Activated T-helper 2 cell treated with anti-CD3 and anti-CD28 coated beads, Interferon-gamma antibody, Interleukin-2, Interleukin-4, amounts not matched to agents 10 μg/mL and 5 μg/mL and 100 μg/mL, durations not matched to agents 14 hours and 24 hours and 36 hours (primary cell): ENCODE measurements around the gene DDX49. TPM values are rescaled to one million over a fixed set of nuclear protein-coding genes. Genes with fewer than 3 reads are reported as not detected.
"Not testable (repeated sequence)": the region's sequence is repeated elsewhere in the genome, so short reads cannot be mapped to it uniquely, and the experiment has no call there.

Source experiments
- DNase-seq: peaks from one replicate; pipeline ENCODE4 v3.0.0; 2021; ENCODE audit warnings: low spot score
- H3K27ac Mint-ChIP-seq: one replicate; pipeline ENCODE4 v1.8.0; 2021; ENCODE audit warnings: mixed read lengths
- H3K27me3 Mint-ChIP-seq: one replicate; pipeline ENCODE4 v1.8.0; 2021; ENCODE audit warnings: low read depth, mixed read lengths
- H3K36me3 Mint-ChIP-seq: one replicate; pipeline ENCODE4 v1.8.0; 2021; ENCODE audit warnings: low read depth, mixed read lengths
- H3K4me1 Mint-ChIP-seq: one replicate; pipeline ENCODE4 v1.8.0; 2021; ENCODE audit warnings: low read depth, mixed read lengths
- H3K4me3 Mint-ChIP-seq: one replicate; pipeline ENCODE4 v1.8.0; 2021; ENCODE audit warnings: low read depth, mild to moderate bottlenecking, moderate library complexity, mixed read lengths
- H3K9me3 Mint-ChIP-seq: one replicate; pipeline ENCODE4 v1.8.0; 2021; ENCODE audit warnings: mixed read lengths
- intact Hi-C: fragments of 100-400 bp; cut with micrococcal nuclease; formaldehyde crosslinking; loops from one replicate; pipeline ENCODE4 v1.15.1; 2023
- total RNA-seq: library from RNA; stranded (reverse); gene quantifications from 2 replicates; pipeline ENCODE4 v1.2.3, GENCODE V29; 2022

The DDX49 gene
- total RNA-seq, 1 donor from 2014 or later: 77.5 TPM

DNA sequence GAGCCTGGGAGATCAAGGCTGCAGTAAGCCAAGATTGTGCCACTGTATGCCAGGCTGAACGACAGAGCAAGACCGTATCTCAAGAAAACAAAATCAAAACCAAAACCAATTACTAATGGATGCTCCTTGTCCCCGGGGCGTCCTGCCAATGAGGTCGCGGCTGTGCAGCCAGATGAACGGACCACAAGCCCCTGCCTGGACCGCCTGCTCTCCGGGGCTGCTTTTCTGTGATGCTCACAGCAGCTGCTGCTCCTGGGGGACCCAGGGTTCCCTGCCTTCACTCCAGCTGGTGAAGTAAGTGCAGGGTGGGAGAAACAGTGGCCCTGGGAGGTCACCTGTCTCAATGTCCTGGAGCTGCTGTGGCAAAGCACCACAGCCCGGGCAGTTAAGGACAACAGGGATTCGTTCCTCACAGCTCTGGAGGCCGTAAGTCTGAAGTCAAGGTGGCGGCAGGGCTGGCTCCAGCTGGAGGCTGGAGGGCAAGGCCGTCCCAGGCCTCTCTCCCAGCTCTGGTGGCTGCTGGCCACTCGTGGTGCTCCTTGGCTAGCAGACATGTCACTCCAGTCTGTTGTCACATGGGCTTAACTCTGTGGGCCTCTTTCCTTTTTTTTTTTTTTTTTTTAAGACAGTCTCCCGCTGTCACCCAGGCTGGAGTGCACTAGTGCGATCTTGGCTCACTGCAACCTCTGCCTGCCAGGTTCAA, 10.4 kb upstream of the DDX49 start:
- H3K27ac Mint-ChIP-seq: no peak overlapping the region
- H3K4me3 Mint-ChIP-seq: no peak overlapping the region
- H3K9me3 Mint-ChIP-seq: no peaks in the 10 kb centered on the region
- peaks cover 45% of the 10 kb centered on the region for H3K36me3 Mint-ChIP-seq
- intact Hi-C loops: no loop called here
- H3K27me3 Mint-ChIP-seq: no peaks in the 10 kb centered on the region
- no peaks in the 10 kb centered on the region for H3K4me1 Mint-ChIP-seq
- no peak for DNase-seq

DNA sequence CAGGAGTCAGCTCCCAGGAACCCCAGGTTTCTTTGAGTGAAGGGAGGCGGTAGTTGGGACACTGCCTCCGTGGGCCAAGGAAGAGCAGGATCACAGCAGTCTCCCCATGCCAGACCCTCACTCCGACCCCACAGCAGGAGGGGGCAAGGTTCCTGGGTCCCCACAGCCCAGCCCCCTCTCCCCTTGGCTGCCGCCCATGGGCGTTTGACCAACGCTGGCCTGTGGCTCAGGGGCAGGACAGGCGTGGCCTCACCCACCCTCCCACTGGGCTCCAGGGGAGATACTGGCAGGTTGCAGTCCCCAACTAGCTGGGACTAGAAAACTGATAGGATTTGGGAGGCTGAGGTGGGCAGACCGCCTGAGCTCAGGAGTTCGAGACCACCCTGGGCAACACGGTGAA, 9.5 kb upstream of the DDX49 start:
- Mint-ChIP-seq H3K36me3 (peaks cover 47% of the 10 kb centered on the region), H3K9me3 (no peaks in the 10 kb centered on the region), H3K27me3 (no peaks in the 10 kb centered on the region), H3K4me1 (no peaks in the 10 kb centered on the region), H3K4me3 (no peak overlapping the region), H3K27ac (no peak overlapping the region)
- no peak for DNase-seq
- intact Hi-C loops: no loop called here

DNA sequence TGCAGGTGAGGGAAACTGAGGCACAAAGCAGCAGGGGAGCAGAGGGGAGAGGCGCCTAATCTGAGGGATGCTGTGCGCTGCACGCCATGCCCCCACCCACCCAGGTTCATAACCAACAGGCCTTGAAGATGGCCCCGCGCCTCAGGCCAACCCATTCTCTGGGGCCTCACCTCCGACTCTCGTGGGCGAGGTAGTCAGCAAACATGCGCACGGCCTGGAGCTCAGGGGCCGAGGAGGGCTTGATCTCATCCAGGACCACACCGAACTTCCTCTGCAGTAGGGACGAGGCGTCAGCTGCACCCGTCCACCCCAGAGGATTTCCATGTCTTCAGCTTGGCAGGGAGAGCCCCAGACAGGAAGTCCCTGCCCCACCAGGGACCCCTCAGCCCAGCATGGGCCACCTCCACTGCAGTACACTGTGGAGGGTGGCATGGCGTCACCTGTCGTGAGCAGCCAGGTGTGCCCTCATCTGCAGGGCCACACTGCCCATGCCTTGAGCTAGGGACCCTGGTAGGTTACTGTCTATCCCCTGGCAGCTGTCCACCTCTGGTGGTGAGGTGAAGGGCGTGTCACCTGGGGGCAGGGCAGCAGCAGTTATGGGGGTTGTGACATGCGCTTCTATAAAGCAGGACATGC, 8.6 kb upstream of the DDX49 start:
- H3K27me3 Mint-ChIP-seq: no peaks in the 10 kb centered on the region
- H3K36me3 Mint-ChIP-seq: peaks cover 46% of the 10 kb centered on the region
- intact Hi-C loops: no loop called here
- DNase-seq: no peak
- no peak overlapping the region for H3K27ac Mint-ChIP-seq
- H3K9me3 Mint-ChIP-seq: no peaks in the 10 kb centered on the region
- H3K4me3 Mint-ChIP-seq: no peak overlapping the region
- peaks cover 2% of the 10 kb centered on the region for H3K4me1 Mint-ChIP-seq

DNA sequence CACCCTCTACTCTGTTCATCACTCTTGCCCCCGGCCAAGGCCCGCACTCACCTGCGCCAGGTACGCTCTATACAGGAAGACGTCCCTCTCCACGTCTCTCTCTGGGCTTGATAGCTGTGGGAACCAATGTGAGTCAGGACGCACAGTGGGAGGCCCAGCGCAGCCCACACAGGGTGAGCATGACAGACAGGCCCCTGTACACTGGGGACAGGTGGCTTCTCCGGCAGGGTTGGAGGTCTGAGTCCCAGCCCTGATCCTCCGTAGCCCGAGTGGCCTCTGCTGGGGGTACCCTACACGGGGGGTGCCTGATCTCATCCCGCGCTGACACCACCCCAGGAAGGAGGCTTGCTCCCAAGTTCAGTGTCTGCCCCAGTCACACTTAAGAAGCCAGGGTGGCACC, 6.6 kb upstream of the DDX49 start:
- H3K4me3 Mint-ChIP-seq: no peak overlapping the region
- H3K27ac Mint-ChIP-seq: no peak overlapping the region
- no peaks in the 10 kb centered on the region for H3K27me3 Mint-ChIP-seq
- intact Hi-C loops: no loop called here
- H3K4me1 Mint-ChIP-seq: peaks cover 7% of the 10 kb centered on the region
- H3K9me3 Mint-ChIP-seq: no peaks in the 10 kb centered on the region
- peaks cover 55% of the 10 kb centered on the region for H3K36me3 Mint-ChIP-seq
- no peak for DNase-seq

DNA sequence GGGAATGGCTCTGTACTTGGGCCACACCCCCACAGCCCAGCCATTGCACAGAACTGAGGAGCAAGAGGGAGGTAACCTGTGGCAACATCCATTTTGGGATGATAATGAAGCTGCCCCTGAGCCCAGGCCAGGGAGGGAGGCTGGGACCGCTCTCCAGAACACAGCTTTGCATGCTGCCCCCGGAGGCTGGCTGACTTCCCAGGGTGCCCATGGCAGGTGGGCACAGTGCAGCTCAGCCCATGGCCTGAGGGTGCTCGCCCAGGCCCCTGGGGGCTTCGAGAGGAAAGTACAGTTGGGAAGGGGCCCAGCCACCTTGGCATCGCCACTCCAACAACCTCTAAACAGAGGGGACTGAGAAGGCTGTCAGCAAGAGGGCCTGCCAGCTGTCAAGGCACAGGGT, 6.0 kb upstream of the DDX49 start:
- no peaks in the 10 kb centered on the region for H3K27me3 Mint-ChIP-seq
- no peak overlapping the region for H3K27ac Mint-ChIP-seq
- peaks cover 56% of the 10 kb centered on the region for H3K36me3 Mint-ChIP-seq
- intact Hi-C loops: no loop called here
- H3K9me3 Mint-ChIP-seq: no peaks in the 10 kb centered on the region
- H3K4me1 Mint-ChIP-seq: peaks cover 9% of the 10 kb centered on the region
- H3K4me3 Mint-ChIP-seq: no peak overlapping the region
- no peak for DNase-seq

DNA sequence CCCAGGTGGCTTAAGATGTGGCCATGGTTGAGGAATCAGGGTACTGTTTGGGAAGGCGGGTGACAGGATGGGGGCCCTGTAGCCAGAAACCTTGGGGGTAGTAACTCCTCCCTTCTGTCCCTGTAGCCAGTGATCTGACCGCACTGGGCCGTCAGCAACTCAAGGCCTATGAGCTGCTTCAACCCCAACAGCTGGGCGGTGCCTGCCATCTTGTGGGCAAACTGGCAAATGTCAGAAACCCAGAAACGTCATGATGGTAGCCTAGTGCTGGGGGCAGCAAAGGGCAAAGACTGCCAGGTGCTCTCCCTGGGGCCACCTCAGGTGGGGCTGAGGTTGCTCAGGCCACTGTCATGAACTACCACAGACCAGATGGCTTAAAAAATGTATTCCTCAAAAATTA, 3.9 kb upstream of the DDX49 start:
- Mint-ChIP-seq H3K4me1 (peaks cover 19% of the 10 kb centered on the region), H3K9me3 (no peaks in the 10 kb centered on the region), H3K27ac (peak overlapping the region; percentile 46), H3K27me3 (no peaks in the 10 kb centered on the region), H3K4me3 (no peak overlapping the region), H3K36me3 (peaks cover 58% of the 10 kb centered on the region)
- intact Hi-C loops: loop anchor here (5.0 kb wide), 1 partner anchor 277 kb away; the partner anchor contains the start of genes BORCS8 and RFXANK
- peak; percentile 22 for DNase-seq

DNA sequence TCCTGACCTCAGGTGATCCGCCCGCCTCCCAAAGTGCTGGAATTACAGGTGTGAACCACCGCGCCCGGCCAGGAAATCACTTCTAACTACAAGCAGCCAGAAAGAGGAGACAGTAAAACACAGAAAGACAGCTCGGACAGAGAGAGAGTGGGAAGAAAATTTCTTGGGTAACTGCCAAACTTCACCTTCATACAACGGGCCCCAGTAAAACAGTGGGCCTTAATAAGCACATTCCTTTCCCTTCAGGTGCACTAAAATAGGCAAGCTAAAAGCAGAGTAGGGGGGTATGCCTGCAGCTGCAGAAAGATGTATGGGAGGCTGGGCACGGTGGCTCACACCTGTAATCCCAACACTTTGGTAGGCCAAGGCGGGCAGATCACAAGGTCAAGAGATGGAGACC, 1.9 kb upstream of the DDX49 start:
- peaks cover 61% of the 10 kb centered on the region for H3K36me3 Mint-ChIP-seq
- not testable (repeated sequence) for H3K27me3 Mint-ChIP-seq, H3K27ac Mint-ChIP-seq, DNase-seq, H3K9me3 Mint-ChIP-seq
- H3K4me1 Mint-ChIP-seq: peaks cover 19% of the 10 kb centered on the region
- intact Hi-C loops: loop anchor here (5.0 kb wide), 1 partner anchor 275 kb away; the partner anchor contains the start of genes BORCS8 and RFXANK
- H3K4me3 Mint-ChIP-seq: peak overlapping the region; percentile 96

DNA sequence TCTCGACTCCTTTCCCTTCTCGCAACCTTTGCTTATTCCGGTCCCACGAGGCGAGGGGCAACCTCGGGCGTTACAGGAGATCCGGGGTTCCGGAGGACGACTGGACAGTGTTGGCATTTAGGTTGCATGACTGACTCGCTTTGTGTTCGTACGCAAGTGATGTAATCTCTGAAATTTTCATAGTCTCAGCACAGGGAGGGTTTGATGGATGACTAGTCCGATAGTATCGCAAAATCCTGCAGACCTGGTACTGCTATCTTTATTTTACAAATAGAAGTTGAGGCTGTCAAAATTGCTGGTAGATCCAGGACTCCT, 342 bp downstream of the DDX49 start:
- Mint-ChIP-seq H3K4me1 (peaks cover 19% of the 10 kb centered on the region), H3K9me3 (no peaks in the 10 kb centered on the region), H3K27ac (peak overlapping the region; percentile 94), H3K27me3 (no peaks in the 10 kb centered on the region), H3K4me3 (peak overlapping the region; percentile 96), H3K36me3 (peaks cover 61% of the 10 kb centered on the region)
- intact Hi-C loops: loop anchor here (1.0 to 5.0 kb wide), 6 partner anchors 12 to 398 kb away; partner anchors contain the start of genes BORCS8, ELL, HOMER3 and RFXANK
- DNase-seq: no peak

DNA sequence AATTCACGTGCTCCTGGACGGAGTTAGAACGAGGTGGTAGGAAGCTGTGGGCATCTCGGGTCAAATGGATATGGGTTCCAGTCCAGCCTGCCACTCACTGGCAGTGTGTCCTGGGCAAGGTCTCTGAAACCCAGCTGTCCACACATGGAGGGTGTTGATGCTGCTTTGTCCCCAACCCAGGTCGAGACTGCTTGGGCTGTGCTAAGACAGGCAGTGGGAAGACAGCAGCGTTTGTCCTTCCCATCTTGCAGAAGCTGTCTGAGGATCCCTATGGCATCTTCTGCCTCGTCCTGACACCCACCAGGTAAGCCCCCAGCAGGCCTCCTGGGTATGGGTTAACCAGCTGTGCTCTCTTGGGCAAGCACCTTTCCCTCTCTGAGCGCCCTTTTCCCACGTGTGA, 885 bp downstream of the DDX49 start:
- H3K9me3 Mint-ChIP-seq: no peaks in the 10 kb centered on the region
- no peaks in the 10 kb centered on the region for H3K27me3 Mint-ChIP-seq
- peaks cover 59% of the 10 kb centered on the region for H3K36me3 Mint-ChIP-seq
- H3K4me1 Mint-ChIP-seq: peaks cover 19% of the 10 kb centered on the region
- intact Hi-C loops: no loop called here
- H3K27ac Mint-ChIP-seq: peak overlapping the region; percentile 94
- no peak for DNase-seq
- peak overlapping the region; percentile 96 for H3K4me3 Mint-ChIP-seq

DNA sequence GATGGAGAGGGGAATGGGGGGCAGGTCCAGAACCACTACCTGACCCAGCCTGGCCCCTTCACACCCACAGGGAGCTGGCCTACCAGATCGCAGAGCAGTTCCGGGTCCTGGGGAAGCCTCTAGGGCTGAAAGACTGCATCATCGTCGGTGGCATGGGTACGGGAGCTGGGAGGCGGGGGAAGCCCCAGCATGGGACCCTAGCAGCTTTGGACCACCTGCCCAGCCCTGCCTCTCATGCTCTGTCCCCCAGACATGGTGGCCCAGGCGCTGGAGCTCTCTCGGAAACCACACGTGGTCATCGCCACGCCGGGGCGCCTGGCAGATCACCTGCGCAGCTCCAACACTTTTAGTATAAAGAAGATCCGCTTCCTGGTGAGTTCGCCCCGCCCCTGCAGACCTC, 2.1 kb downstream of the DDX49 start:
- Mint-ChIP-seq H3K27ac (no peak overlapping the region), H3K4me3 (no peak overlapping the region), H3K4me1 (peaks cover 17% of the 10 kb centered on the region), H3K27me3 (no peaks in the 10 kb centered on the region), H3K9me3 (no peaks in the 10 kb centered on the region), H3K36me3 (peaks cover 60% of the 10 kb centered on the region)
- no peak for DNase-seq
- intact Hi-C loops: no loop called here

DNA sequence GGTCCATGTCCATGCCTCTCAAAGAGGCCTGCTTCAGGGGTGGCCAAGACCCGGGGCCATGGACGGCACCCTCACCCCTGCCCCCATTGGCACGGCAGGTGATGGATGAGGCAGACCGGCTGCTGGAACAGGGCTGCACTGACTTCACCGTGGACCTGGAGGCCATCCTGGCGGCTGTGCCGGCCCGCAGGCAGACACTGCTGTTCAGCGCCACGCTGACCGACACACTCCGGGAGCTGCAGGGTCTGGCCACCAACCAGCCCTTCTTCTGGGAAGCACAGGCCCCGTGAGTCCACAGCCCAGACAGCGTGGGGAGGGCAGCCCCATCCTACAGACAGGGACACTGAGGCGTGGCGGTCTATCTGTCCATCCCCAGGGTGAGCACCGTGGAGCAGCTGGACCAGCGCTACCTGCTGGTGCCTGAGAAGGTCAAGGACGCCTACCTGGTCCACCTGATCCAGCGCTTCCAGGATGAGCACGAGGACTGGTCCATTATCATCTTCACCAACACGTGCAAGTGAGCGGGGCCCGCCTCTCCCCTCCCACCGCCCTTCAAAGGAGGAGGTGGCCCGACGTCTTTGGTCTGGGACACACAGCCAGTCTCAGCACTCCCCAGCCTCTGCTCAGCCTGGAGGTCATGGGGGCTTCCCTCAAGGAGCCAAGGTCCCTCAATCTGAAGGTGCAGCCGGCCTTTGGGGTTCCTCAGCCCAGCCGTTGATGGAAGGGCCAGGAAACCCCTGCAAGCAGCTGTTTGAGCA, 2.9 kb downstream of the DDX49 start:
- no peak for DNase-seq
- H3K36me3 Mint-ChIP-seq: peaks cover 58% of the 10 kb centered on the region
- intact Hi-C loops: no loop called here
- H3K27me3 Mint-ChIP-seq: no peaks in the 10 kb centered on the region
- H3K4me3 Mint-ChIP-seq: no peak overlapping the region
- H3K4me1 Mint-ChIP-seq: peaks cover 14% of the 10 kb centered on the region
- H3K27ac Mint-ChIP-seq: no peak overlapping the region
- H3K9me3 Mint-ChIP-seq: no peaks in the 10 kb centered on the region

DNA sequence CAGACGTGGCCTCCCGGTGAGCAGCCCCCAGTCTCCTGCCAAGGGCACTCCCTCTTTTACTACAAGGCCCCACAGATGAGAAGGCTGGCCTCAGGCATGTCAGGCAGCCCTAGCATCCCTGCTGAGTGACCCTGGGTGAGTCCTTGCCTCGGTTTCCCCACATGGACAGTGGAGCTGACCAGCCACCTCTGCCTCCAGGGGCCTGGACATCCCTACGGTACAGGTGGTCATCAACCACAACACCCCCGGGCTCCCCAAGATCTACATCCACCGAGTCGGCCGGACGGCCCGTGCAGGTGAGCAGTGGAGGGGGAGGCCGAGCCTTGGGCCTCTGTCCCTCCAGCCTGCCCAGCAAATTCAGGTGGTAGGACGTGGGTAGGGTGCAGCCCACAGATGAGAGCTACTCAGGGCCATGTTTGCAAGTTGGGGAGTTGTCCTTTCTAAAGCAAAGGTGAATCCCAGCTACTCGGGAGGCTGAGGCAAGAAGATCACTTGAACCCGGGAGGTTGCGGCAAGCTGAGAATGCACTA, 5.2 kb downstream of the DDX49 start:
- Mint-ChIP-seq H3K4me3 (no peak overlapping the region), H3K36me3 (peaks cover 51% of the 10 kb centered on the region), H3K27ac (no peak overlapping the region), H3K9me3 (no peaks in the 10 kb centered on the region), H3K27me3 (no peaks in the 10 kb centered on the region), H3K4me1 (peaks cover 7% of the 10 kb centered on the region)
- intact Hi-C loops: no loop called here
- no peak for DNase-seq
